Neural cell (in vitro differentiated cells): ENCODE data around the gene MCOLN1. TPM values are rescaled to one million over a fixed set of nuclear protein-coding genes. Genes with fewer than 3 reads are reported as not detected.

Experiments used
- H2AFZ ChIP-seq: fragments of 200-600, 300-800 bp; sonication (generic), shearing (Covaris generic); 2 replicates; pipeline ENCODE4 v1.6.0; 2014; ENCODE audit warnings: low read depth, mild to moderate bottlenecking, antibody characterized with exemption, low read length, moderate library complexity
- H3F3A ChIP-seq: fragments of 200-600 bp; shearing (Covaris generic); 2 replicates; pipeline ENCODE4 v1.6.1; 2016; ENCODE audit warnings: mild to moderate bottlenecking, moderate library complexity, mixed read lengths, antibody characterized with exemption, low read length; ENCODE audit not compliant: insufficient read depth, poor library complexity, severe bottlenecking
- H3K27ac ChIP-seq: fragments of 200-600, 300-800 bp; sonication (generic), shearing (Covaris generic); 2 replicates; pipeline ENCODE4 v1.5.1; 2014; ENCODE audit warnings: mild to moderate bottlenecking, low read length, moderate library complexity
- H3K27me3 ChIP-seq: fragments of 300-800, 200-600 bp; sonication (generic), shearing (Covaris generic); 2 replicates; pipeline ENCODE4 v1.6.0; 2014; ENCODE audit warnings: mild to moderate bottlenecking, low read depth, low read length, moderate library complexity; ENCODE audit not compliant: insufficient read depth
- H3K36me3 ChIP-seq: fragments of 300-800, 200-600 bp; sonication (generic), shearing (Covaris generic); 2 replicates; pipeline ENCODE4 v1.5.1; 2014; ENCODE audit warnings: mild to moderate bottlenecking, antibody characterized with exemption, low read length, moderate library complexity; ENCODE audit not compliant: insufficient read depth
- H3K4me2 ChIP-seq: fragments of 300-800, 200-600 bp; sonication (generic), shearing (Covaris generic); 2 replicates; pipeline ENCODE4 v1.6.0; 2014; ENCODE audit warnings: mild to moderate bottlenecking, low read length
- H3K4me3 ChIP-seq: fragments of 300-800, 200-600 bp; sonication (generic), shearing (Covaris generic); 2 replicates; pipeline ENCODE4 v1.5.1; 2014; ENCODE audit warnings: mild to moderate bottlenecking, low read length, moderate library complexity
- H3K79me2 ChIP-seq: fragments of 200-600 bp; shearing (Covaris generic); replicated peaks from 2 replicates; pipeline ENCODE4 v1.6.0; 2014; ENCODE audit warnings: mild to moderate bottlenecking, low read length, moderate library complexity; ENCODE audit not compliant: insufficient read depth
- H3K9ac ChIP-seq: fragments of 300-800, 200-600 bp; sonication (generic), shearing (Covaris generic); 2 replicates; pipeline ENCODE4 v1.6.1; 2016; ENCODE audit warnings: mild to moderate bottlenecking, low read length, mixed read lengths
- H3K9me2 ChIP-seq: fragments of 200-600 bp; shearing (Covaris generic); 2 replicates; pipeline ENCODE4 v1.6.1; 2016; ENCODE audit warnings: mild to moderate bottlenecking, low read length, mixed read lengths; ENCODE audit not compliant: insufficient read depth
- H3K9me3 ChIP-seq: fragments of 200-600, 300-800 bp; sonication (generic), shearing (Covaris generic); 2 replicates; pipeline ENCODE4 v1.6.1; 2016; ENCODE audit warnings: mild to moderate bottlenecking, mixed run types, low read length, moderate library complexity, mixed read lengths
- H4K20me1 ChIP-seq: fragments of 200-600 bp; shearing (Covaris generic); 2 replicates; pipeline ENCODE4 v1.6.1; 2016; ENCODE audit warnings: mild to moderate bottlenecking, mixed run types; ENCODE audit not compliant: insufficient read depth
- CTCF ChIP-seq: fragments of 450-650 bp; IDR thresholded peaks from 2 replicates; pipeline ENCODE4 v1.5.1; 2014; ENCODE audit warnings: antibody characterized with exemption, mild to moderate bottlenecking, moderate library complexity; ENCODE audit not compliant: poor library complexity, severe bottlenecking
- EP300 ChIP-seq: fragments of 450-650 bp; conservative IDR thresholded peaks from 2 replicates; pipeline ENCODE4 v1.6.1; 2014; ENCODE audit warnings: antibody characterized with exemption, mild to moderate bottlenecking, moderate library complexity; ENCODE audit not compliant: poor library complexity, severe bottlenecking
- EZH2 ChIP-seq: fragments of 200-600, 300-800 bp; shearing (Covaris generic), sonication (generic); IDR thresholded peaks from 2 replicates; pipeline ENCODE4 v1.6.1; 2014; ENCODE audit warnings: antibody characterized with exemption, low read length, borderline replicate concordance, mild to moderate bottlenecking; ENCODE audit not compliant: insufficient read depth, poor library complexity, severe bottlenecking
- MXI1 ChIP-seq: fragments of 450-650 bp; conservative IDR thresholded peaks from 2 replicates; pipeline ENCODE4 v1.6.1; 2014; ENCODE audit warnings: antibody characterized with exemption, mild to moderate bottlenecking; ENCODE audit not compliant: poor library complexity, severe bottlenecking
- POLR2AphosphoS5 ChIP-seq: IDR thresholded peaks from 2 replicates; pipeline ENCODE4 v1.6.1; 2012
- RAD21 ChIP-seq: fragments of 450-650 bp; conservative IDR thresholded peaks from 2 replicates; pipeline ENCODE4 v1.6.1; 2014; ENCODE audit warnings: antibody characterized with exemption, mild to moderate bottlenecking, moderate library complexity
- REST ChIP-seq: IDR thresholded peaks from 2 replicates; pipeline ENCODE4 v1.6.1; 2012; ENCODE audit warnings: borderline replicate concordance
- SMC3 ChIP-seq: fragments of 450-650 bp; conservative IDR thresholded peaks from 2 replicates; pipeline ENCODE4 v1.6.1; 2014; ENCODE audit warnings: antibody characterized with exemption, mild to moderate bottlenecking, moderate library complexity; ENCODE audit not compliant: poor library complexity
- TAF1 ChIP-seq: IDR thresholded peaks from 2 replicates; pipeline ENCODE4 v1.6.1; 2012; ENCODE audit warnings: low read depth
- polyA plus RNA-seq: library from polyadenylated mRNA; depleted of rRNA; stranded (reverse); fragments of >200 nt; gene quantifications from 2 replicates; pipeline ENCODE4 v1.2.3, GENCODE V29; 2014

MCOLN1 gene
- polyA plus RNA-seq, 1 donor from 2014 or later, result 16.9 TPM

GRCh38 chr19:7480970-7481255, 41.5 kb upstream of the MCOLN1 start:
- Histone ChIP-seq H3K4me3 (no peak overlapping the region), H3K79me2 (no peaks in the 10 kb centered on the region), H3K4me2 (no peak overlapping the region), H3K27me3 (no peaks in the 10 kb centered on the region), H3K9ac (no peak overlapping the region), H3K9me2 (no peaks in the 10 kb centered on the region), H3K9me3 (no peaks in the 10 kb centered on the region), H3F3A (no peaks in the 10 kb centered on the region), H4K20me1 (no peaks in the 10 kb centered on the region), H3K27ac (no peak overlapping the region), H3K36me3 (no peaks in the 10 kb centered on the region), H2AFZ (no peak overlapping the region)
- TF ChIP-seq TAF1 (no peak), CTCF (no peak), MXI1 (no peak), EP300 (no peak), RAD21 (no peak), POLR2AphosphoS5 (no peak), EZH2 (no peak), REST (no peak)

- Histone ChIP-seq H3K27me3 (no peaks in the 10 kb centered on the region), H4K20me1 (no peaks in the 10 kb centered on the region), H2AFZ (no peak overlapping the region), H3K36me3 (no peaks in the 10 kb centered on the region), H3K9me3 (no peaks in the 10 kb centered on the region), H3K4me3 (no peak overlapping the region), H3K9ac (no peak overlapping the region), H3F3A (no peaks in the 10 kb centered on the region), H3K4me2 (no peak overlapping the region), H3K79me2 (no peaks in the 10 kb centered on the region), H3K27ac (no peak overlapping the region), H3K9me2 (no peaks in the 10 kb centered on the region)
- TF ChIP-seq MXI1 (no peak), SMC3 (no peak)
Observed at GRCh38 chr19:7482584-7483439, 39.6 kb upstream of the MCOLN1 start.
